Neural progenitor cell (in vitro differentiated cells): ENCODE data around the gene DLL3. TPM values are rescaled to one million over a fixed set of nuclear protein-coding genes. Genes with fewer than 3 reads are reported as not detected.

Experiments
- DNase-seq: peaks from one replicate; pipeline ENCODE4 v3.0.0-alpha.2; 2016; ENCODE audit warnings: low spot score
- H2AFZ ChIP-seq: fragments of 200-600 bp; sonication (generic); replicated peaks from 2 replicates; pipeline ENCODE4 v1.6.1; 2016; ENCODE audit warnings: antibody characterized with exemption
- H3F3A ChIP-seq: fragments of 200-600 bp; sonication (generic); 2 replicates; pipeline ENCODE4 v1.6.1; 2016; ENCODE audit warnings: antibody characterized with exemption, low read depth
- H3K27ac ChIP-seq: fragments of 200-600 bp; sonication (generic); 2 replicates; pipeline ENCODE4 v1.5.1; 2016; ENCODE audit warnings: mild to moderate bottlenecking
- H3K27me3 ChIP-seq: fragments of 200-600 bp; sonication (generic); 2 replicates; pipeline ENCODE4 v1.6.1; 2016; ENCODE audit warnings: mild to moderate bottlenecking, moderate library complexity
- H3K36me3 ChIP-seq: fragments of 200-600 bp; sonication (generic); 2 replicates; pipeline ENCODE4 v1.5.1; 2016
- H3K4me1 ChIP-seq: fragments of 200-600 bp; sonication (generic); 2 replicates; pipeline ENCODE4 v1.6.1; 2016; ENCODE audit warnings: mixed run types
- H3K4me2 ChIP-seq: fragments of 200-600 bp; sonication (generic); 2 replicates; pipeline ENCODE4 v1.6.1; 2016
- H3K4me3 ChIP-seq: fragments of 200-600 bp; sonication (generic); 2 replicates; pipeline ENCODE4 v1.5.1; 2016
- H3K79me2 ChIP-seq: fragments of 200-600 bp; sonication (generic); 2 replicates; pipeline ENCODE4 v1.6.1; 2016; ENCODE audit warnings: low read depth
- H3K9ac ChIP-seq: fragments of 200-600 bp; sonication (generic); 2 replicates; pipeline ENCODE4 v1.6.1; 2016
- H3K9me3 ChIP-seq: fragments of 200-600 bp; sonication (generic); 2 replicates; pipeline ENCODE4 v1.5.1; 2016; ENCODE audit warnings: low read depth
- H4K20me1 ChIP-seq: fragments of 200-600 bp; sonication (generic); 2 replicates; pipeline ENCODE4 v1.6.1; 2016; ENCODE audit warnings: low read depth
- H3K27ac Mint-ChIP-seq: 3 replicates; pipeline ENCODE4 v1.8.0; 2021; ENCODE audit warnings: mixed read lengths
- H3K27me3 Mint-ChIP-seq: 2 replicates; pipeline ENCODE4 v1.8.0; 2022; ENCODE audit warnings: low read depth, mild to moderate bottlenecking, inconsistent platforms, moderate library complexity, mixed read lengths; ENCODE audit not compliant: insufficient read depth
- H3K36me3 Mint-ChIP-seq: 3 replicates; pipeline ENCODE4 v1.8.0; 2021; ENCODE audit warnings: mixed read lengths
- H3K4me1 Mint-ChIP-seq: 3 replicates; pipeline ENCODE4 v1.8.0; 2021; ENCODE audit warnings: mixed read lengths
- H3K4me3 Mint-ChIP-seq: 3 replicates; pipeline ENCODE4 v1.8.0; 2021; ENCODE audit warnings: mild to moderate bottlenecking, moderate library complexity, mixed read lengths
- H3K9me3 Mint-ChIP-seq: 3 replicates; pipeline ENCODE4 v1.8.0; 2020; ENCODE audit warnings: mixed read lengths
- EZH2 ChIP-seq: fragments of 200-600 bp; sonication (generic); IDR thresholded peaks from 2 replicates; pipeline ENCODE4 v1.6.1; 2017; ENCODE audit warnings: antibody characterized with exemption, mild to moderate bottlenecking, moderate library complexity
- EZH2phosphoT487 ChIP-seq: fragments of 200-600 bp; sonication (generic); IDR thresholded peaks from 2 replicates; pipeline ENCODE4 v1.6.1; 2017; ENCODE audit warnings: antibody characterized with exemption
- total RNA-seq: library from RNA; depleted of rRNA; stranded (reverse); fragments of >200 nt; gene quantifications from 2 replicates; pipeline ENCODE4 v1.2.3, GENCODE V29; 2015; ENCODE audit warnings: low replicate concordance
- TF ChIP-seq, protein P1 (sequence below): fragments of 200-600 bp; sonication (generic); IDR thresholded peaks from 2 replicates; pipeline ENCODE4 v1.5.1; 2017; ENCODE audit warnings: antibody characterized with exemption, mild to moderate bottlenecking

Gene DLL3
- total RNA-seq, 1 donor from 2014 or later, result 0.37 TPM

DNA sequence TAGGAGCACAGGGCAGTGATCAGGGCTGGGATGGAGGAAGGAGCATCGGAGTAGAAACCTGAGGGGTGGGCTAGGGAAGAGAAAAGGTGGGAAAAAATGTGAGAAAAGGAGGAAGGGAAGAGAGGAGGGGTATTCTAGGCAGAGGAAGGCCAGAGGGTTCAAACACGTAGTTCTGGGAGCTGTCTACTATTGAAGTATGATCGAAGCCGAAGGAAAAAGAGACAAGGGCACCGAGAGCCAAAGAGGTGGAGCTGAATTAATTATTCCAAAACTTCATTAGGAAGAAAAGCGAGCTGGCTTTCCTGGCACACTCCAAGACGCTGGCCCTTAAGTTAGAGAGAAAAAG is 7.8 kb downstream of the DLL3 start:
- no peak overlapping the region for H3K27ac ChIP-seq
- Mint-ChIP-seq H3K4me3 (peak overlapping the region; percentile 80), H3K27me3 (peaks cover 52% of the 10 kb centered on the region), H3K9me3 (peaks cover 13% of the 10 kb centered on the region), H3K27ac (no peak overlapping the region), H3K36me3 (no peaks in the 10 kb centered on the region), H3K4me1 (peaks cover 21% of the 10 kb centered on the region)
- H3K27me3 ChIP-seq, result peaks cover 86% of the 10 kb centered on the region
- TF ChIP-seq EZH2phosphoT487 (no peak), EZH2 (no peak)
- TF ChIP-seq, protein P1, sequence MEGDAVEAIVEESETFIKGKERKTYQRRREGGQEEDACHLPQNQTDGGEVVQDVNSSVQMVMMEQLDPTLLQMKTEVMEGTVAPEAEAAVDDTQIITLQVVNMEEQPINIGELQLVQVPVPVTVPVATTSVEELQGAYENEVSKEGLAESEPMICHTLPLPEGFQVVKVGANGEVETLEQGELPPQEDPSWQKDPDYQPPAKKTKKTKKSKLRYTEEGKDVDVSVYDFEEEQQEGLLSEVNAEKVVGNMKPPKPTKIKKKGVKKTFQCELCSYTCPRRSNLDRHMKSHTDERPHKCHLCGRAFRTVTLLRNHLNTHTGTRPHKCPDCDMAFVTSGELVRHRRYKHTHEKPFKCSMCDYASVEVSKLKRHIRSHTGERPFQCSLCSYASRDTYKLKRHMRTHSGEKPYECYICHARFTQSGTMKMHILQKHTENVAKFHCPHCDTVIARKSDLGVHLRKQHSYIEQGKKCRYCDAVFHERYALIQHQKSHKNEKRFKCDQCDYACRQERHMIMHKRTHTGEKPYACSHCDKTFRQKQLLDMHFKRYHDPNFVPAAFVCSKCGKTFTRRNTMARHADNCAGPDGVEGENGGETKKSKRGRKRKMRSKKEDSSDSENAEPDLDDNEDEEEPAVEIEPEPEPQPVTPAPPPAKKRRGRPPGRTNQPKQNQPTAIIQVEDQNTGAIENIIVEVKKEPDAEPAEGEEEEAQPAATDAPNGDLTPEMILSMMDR, result no peak
- H4K20me1 ChIP-seq, result no peaks in the 10 kb centered on the region
- no peaks in the 10 kb centered on the region for H3K79me2 ChIP-seq
- H3F3A ChIP-seq, result peaks cover 23% of the 10 kb centered on the region
- H2AFZ ChIP-seq, result peak overlapping the region; percentile 68
- DNase-seq, result no peak
- H3K9me3 ChIP-seq, result no peaks in the 10 kb centered on the region
- H3K4me3 ChIP-seq, result peak overlapping the region; percentile 53
- H3K4me1 ChIP-seq, result peaks cover 3% of the 10 kb centered on the region
- H3K4me2 ChIP-seq, result peak overlapping the region; percentile 67
- H3K9ac ChIP-seq, result no peak overlapping the region
- no peaks in the 10 kb centered on the region for H3K36me3 ChIP-seq

DNA sequence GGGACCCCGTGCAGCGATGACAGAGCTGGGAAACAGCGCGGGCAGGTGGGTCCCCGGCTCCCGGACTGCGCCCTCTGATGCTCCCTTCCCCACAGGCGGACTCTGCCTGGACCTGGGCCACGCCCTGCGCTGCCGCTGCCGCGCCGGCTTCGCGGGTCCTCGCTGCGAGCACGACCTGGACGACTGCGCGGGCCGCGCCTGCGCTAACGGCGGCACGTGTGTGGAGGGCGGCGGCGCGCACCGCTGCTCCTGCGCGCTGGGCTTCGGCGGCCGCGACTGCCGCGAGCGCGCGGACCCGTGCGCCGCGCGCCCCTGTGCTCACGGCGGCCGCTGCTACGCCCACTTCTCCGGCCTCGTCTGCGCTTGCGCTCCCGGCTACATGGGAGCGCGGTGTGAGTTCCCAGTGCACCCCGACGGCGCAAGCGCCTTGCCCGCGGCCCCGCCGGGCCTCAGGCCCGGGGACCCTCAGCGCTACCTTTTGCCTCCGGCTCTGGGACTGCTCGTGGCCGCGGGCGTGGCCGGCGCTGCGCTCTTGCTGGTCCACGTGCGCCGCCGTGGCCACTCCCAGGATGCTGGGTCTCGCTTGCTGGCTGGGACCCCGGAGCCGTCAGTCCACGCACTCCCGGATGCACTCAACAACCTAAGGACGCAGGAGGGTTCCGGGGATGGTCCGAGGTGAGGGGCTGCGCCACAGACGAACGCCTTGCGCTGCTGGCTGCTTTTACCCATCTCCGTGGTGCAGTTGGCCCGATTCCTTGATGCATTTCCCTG is 8.4 kb downstream of the DLL3 start:
- Histone ChIP-seq H3K9ac (no peak overlapping the region), H4K20me1 (no peaks in the 10 kb centered on the region), H3K4me3 (peak overlapping the region; percentile 53), H3K27ac (no peak overlapping the region), H3K9me3 (no peaks in the 10 kb centered on the region), H3K36me3 (no peaks in the 10 kb centered on the region), H3K4me2 (peak overlapping the region; percentile 67), H3K79me2 (no peaks in the 10 kb centered on the region), H2AFZ (peak overlapping the region; percentile 93), H3K27me3 (peaks cover 81% of the 10 kb centered on the region), H3K4me1 (peaks cover 3% of the 10 kb centered on the region), H3F3A (peaks cover 23% of the 10 kb centered on the region)
- Mint-ChIP-seq H3K4me3 (peak overlapping the region; percentile 83), H3K9me3 (peaks cover 13% of the 10 kb centered on the region), H3K27me3 (peaks cover 50% of the 10 kb centered on the region), H3K36me3 (no peaks in the 10 kb centered on the region), H3K4me1 (peaks cover 21% of the 10 kb centered on the region), H3K27ac (no peak overlapping the region)
- DNase-seq, result peak; percentile 95
- TF ChIP-seq EZH2, result peak; percentile 66
- TF ChIP-seq EZH2phosphoT487, result no peak

DNA sequence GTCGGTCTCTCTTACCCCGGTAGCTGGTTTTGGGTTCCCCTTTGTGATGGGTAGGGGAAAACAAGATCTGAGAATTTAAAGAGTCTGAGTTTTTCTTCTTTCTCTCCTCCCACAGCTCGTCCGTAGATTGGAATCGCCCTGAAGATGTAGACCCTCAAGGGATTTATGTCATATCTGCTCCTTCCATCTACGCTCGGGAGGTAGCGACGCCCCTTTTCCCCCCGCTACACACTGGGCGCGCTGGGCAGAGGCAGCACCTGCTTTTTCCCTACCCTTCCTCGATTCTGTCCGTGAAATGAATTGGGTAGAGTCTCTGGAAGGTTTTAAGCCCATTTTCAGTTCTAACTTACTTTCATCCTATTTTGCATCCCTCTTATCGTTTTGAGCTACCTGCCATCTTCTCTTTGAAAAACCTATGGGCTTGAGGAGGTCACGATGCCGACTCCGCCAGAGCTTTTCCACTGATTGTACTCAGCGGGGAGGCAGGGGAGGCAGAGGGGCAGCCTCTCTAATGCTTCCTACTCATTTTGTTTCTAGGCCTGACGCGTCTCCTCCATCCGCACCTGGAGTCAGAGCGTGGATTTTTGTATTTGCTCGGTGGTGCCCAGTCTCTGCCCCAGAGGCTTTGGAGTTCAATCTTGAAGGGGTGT is 9.1 kb downstream of the DLL3 start:
- H3K27me3 ChIP-seq, result peaks cover 75% of the 10 kb centered on the region

More for the DNA sequence above, 9.1 kb downstream of the DLL3 start:
- no peak overlapping the region for H3K27ac ChIP-seq
- H3K27me3 Mint-ChIP-seq, result peaks cover 56% of the 10 kb centered on the region
- no peaks in the 10 kb centered on the region for H3K79me2 ChIP-seq
- H3K36me3 Mint-ChIP-seq, result no peaks in the 10 kb centered on the region
- peak overlapping the region; percentile 53 for H3K4me3 ChIP-seq
- peak; percentile 44 for DNase-seq
- H3K4me1 Mint-ChIP-seq, result peaks cover 21% of the 10 kb centered on the region
- TF ChIP-seq EZH2phosphoT487 (peak; percentile 58), EZH2 (peak; percentile 56)
- TF ChIP-seq, protein P1, result no peak
- H3K36me3 ChIP-seq, result no peaks in the 10 kb centered on the region
- H3K4me2 ChIP-seq, result peak overlapping the region; percentile 67
- no peak overlapping the region for H3K27ac Mint-ChIP-seq
- no peaks in the 10 kb centered on the region for H3K9me3 ChIP-seq
- peaks cover 13% of the 10 kb centered on the region for H3K9me3 Mint-ChIP-seq
- no peak overlapping the region for H3K9ac ChIP-seq
- no peaks in the 10 kb centered on the region for H4K20me1 ChIP-seq
- H3K4me1 ChIP-seq, result peaks cover 3% of the 10 kb centered on the region
- peak overlapping the region; percentile 83 for H3K4me3 Mint-ChIP-seq
- peaks cover 23% of the 10 kb centered on the region for H3F3A ChIP-seq
- peak overlapping the region; percentile 93 for H2AFZ ChIP-seq
